Activated CD4-positive, alpha-beta T cell treated with anti-CD3 and anti-CD28 coated beads, Interleukin-2, Interleukin-6, amounts not matched to agents 100 ng/mL and 50 ng/mL, durations not matched to agents 16 hours and 8 hours (primary cell): ENCODE data around the gene INO80B.
"Not testable (repeated sequence)": the region's sequence is repeated elsewhere in the genome, so short reads cannot be mapped to it uniquely, and the experiment has no call there.

Experiments used
- DNase-seq: peaks from one replicate; pipeline ENCODE4 v3.0.0-alpha.2; 2020

Gene INO80B

DNA sequence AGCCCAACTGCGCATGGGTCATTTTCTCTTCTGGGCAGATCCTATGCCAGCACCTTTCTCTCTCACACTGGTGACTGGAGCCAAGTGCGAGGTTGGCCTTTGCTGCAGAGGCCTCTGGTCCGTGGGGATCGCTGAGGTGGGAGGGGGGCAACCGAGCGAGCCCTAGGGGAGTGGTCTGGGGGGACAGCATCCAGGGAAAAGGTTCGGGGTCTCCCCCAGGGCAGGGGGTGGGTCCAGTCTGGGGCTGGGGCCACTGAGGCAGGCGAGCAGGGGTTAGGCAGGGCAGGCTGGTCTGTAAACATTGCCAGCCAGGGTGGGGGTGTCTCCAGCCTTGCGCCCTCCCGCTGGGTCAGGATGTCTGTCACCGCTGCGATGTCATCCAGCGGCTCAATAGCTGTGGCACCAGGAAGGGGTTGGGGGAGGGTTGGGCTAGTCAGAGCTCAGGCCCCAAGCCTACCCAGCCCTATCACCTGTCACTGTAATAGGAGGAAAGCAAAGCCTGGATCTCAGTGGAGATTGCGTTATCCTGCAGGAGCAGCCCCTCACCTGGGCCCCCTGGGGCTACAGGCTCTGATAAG is 28.6 kb upstream of the INO80B start:
- DNase-seq = no peak

DNA sequence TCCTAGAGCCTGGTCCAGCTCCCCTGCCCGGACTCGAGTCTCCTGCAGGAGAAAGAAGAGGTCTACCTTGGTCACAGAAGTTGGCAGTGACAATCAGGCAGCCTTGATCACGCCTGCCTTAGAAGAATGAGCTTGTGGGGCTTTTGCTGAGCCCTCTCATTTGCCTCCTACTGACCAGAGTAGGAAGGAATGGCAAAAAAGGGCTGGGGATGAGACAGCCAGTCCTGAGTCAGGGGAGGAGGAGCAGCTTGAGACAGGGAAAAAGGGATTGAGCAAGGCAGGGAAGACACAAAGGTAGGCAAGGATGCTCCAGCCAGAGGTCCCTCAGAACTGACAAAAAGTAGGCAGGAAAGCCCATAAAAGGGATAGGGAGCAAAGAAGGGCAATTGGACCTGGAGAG is 27.3 kb upstream of the INO80B start:
- no peak for DNase-seq

DNA sequence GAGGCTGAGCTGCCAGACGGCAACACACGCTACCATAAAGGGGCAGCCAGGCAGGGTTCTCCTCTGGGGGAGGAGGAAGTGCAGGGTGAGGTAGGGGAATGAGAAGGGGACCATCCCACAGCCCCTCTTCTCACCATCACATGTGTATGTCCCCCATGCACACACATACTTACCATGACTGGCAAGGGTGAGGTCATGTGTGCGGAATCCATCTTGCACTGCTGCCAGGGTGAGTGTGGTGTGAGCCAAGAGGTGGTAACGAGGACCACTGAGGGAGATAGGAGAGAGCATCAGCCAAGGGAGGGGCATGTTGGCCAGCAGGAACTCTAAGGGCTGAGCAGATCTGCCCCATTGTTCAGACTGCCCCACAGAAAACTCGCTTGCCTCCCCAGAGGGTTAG is 26.2 kb upstream of the INO80B start:
- no peak for DNase-seq

DNA sequence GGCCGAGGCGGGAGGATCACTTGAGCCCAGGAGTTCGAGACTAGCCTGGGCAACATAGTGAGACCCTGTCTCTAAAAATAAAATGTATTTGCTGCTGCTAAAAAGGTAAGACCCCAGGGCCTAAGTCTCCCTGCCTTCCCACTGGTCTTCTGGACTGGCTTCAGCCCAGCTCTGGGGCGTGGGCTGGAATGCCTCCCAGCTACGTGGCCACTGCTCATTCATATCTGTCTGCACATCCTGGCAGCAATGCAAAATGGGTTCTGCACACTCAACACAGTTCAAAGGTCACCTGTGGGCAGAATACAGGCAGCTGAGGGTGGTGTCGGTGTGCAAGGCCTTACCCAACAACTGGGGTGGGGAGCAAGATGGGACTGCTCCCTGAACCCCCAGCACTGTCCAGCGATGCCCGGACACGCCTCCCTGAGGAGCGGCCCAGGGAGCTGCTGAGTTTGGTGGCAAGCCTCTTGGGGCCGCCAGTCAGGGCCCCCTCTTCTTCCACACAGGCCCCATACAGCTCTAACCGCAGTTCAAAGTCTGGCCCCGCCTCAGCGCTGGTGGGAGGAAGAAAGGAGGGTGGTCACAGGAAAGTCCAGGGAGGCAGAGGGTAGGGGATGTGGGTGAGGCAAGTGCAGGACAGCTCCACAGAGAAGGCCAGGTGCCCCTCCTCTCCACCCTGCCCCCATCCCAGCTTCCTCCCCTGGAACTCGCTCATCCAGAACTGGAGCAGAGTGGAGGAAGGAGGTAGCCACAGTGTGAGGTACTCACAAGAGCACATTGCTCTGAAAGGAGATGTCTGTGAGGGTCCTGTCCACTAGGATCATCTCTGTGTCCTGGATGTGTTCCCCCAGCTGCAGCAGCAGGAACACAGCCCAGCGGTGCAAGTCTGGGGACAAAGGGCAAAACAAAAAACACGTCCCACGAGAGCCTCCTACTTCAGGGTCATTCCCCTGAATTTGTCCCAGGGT is 25.1 kb upstream of the INO80B start:
- DNase-seq = no peak

DNA sequence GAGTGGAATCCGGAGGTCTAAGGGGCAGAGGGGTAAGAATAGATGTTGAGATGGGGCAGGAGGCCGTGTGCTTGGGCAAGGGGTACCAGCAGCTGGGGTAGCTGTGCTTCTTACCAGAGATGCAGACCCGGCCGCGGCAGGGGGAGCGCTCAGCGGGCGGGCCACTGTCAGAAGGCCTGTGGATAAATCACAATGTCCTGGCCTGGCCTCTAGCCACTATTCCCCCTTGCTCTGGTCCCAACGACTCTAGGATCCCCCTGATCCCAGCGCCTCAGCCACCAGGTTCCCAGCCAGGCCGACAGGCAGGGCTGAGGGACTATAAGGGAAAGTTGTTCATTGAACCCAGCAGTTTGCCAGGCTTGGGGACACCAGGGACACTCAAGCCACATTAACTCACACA is 24.4 kb upstream of the INO80B start:
- DNase-seq = no peak

DNA sequence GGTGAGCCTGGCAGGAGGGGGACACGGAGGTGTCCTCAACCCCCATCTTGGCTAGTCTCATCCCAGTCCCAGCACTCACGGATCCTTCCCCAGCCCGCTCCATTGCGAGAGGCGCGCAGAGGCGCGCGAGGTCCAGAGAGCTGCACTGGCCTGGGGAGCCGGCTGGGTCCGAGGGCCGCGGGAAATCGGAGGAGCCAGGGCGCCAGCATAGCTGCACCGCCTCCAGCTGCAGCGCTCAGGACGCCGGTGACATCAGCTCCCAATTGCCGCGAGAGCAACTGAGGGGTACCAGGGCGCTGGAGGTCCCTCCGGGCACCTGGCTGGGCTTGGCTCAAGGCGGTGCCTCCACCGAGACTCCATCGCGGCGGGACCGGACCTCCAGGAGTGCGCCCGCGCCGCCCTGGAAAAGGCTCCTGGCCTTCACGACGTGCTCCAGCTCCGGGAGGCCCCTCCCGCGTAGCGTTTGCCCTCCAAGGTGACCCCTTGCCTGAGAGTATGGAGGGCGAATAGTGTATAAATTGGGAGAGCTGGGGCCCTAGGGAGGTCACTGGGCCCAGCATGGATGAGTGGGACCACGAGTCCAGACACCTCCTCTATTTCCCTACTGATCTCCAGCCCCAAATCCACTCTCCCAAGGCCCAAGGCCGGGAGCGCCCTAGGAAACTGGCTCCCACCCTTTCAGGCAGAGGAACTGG is 18.6 kb upstream of the INO80B start:
- DNase-seq = no peak

DNA sequence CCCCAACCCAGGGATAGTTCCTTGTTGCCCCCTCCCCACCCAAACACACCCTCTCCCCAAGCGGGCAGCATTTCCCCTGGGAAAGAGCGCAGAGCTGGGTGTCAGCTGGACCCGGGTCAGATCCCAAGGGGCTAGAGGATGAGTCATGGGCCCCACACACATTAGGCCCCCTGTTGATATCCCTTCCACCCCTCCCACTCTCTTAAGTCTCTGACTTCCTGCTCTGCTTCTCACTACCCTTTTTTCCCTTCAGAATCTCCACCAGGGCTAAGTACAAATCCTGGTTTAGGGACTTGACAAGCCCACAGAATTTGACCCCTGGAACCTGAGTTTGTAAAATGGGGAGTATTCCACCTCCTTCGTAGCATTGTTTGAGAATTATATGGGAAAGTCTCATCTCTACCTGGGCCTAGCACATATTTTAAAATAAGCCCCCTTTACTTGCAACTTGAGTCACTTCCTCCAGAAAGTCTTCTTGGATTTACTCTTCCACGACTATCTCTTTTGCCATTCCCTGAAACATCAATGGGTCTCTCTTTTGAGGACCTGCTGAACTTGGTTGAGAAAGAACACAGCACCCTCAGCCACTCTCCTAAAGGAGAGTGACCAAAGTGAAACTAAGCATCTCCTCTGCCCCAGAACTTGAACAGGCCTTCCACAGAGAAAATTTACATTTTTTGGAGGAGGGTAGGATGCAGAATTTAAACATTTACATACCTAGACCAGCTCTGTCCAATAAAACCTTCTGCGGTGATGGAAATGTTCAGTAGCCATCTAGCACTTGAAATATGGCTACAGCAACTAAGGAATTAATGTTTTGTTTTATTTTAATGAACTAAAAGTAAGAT is 17.8 kb upstream of the INO80B start:
- DNase-seq = no peak

DNA sequence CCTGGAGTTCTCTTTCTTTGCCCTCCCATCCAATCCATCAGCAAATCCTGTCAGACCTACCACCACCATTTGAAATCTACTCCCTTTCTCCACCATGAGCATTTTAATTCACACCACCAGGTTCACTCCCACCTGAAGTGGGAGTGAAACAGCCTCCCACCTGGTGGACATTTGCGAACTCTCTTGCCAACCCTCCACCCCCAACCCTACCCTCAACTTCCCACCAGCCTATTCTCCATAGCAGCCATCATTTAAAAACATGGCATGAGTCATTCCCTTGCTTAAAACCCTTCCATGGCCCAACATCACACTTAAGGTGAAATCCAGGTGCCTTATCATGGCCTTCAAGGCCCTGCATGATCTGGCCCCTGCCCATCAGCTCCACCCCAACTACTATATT is 16.6 kb upstream of the INO80B start:
- DNase-seq = no peak

DNA sequence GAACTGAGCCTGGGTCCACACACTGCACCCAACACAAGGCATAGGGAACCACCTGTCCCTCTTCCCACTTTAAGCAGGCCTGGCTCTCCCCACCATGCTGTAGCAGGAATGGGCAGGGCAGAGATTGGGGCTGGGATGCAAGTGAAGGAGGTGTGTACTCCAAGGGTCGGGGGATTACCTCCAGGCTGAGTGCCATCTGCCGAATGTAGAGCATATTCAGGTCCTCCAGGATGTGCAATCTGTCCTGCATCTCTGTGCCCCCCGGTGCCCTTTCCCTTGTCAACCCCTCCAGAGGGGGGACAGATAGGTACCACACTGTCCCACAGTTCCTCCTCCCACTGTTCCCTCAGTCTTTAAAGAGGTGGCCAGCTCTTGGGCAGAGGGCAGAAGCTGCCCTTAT is 15.5 kb upstream of the INO80B start:
- DNase-seq = no peak

DNA sequence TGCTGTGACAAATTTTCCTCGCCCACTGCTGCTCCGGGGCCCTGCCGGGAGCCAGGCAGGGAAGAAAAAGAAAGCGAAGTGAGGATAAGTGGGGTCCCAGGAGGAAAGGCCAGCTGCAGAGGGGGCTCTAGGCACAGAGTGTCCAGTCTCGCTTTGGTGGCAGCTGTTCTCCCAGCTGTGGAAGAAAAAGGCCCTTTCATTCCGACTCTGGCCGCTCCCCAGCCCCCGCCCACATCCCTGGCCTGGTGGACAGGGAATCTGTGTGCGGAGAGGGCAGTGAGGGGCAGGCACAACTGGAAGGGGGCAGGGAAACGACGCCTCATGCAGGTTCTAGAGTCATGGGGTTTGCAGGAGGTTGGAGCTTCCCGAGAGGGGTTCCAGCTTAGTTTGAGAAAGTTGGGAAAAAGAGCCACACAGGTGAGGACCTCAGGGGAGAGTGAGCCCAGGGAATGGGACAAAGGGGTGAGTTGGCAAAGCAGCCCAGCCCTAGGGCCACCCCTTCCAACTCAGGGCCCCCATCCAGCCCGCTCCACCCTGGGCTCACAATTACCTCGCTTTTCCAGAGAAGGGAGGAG is 15.0 kb upstream of the INO80B start:
- no peak for DNase-seq

DNA sequence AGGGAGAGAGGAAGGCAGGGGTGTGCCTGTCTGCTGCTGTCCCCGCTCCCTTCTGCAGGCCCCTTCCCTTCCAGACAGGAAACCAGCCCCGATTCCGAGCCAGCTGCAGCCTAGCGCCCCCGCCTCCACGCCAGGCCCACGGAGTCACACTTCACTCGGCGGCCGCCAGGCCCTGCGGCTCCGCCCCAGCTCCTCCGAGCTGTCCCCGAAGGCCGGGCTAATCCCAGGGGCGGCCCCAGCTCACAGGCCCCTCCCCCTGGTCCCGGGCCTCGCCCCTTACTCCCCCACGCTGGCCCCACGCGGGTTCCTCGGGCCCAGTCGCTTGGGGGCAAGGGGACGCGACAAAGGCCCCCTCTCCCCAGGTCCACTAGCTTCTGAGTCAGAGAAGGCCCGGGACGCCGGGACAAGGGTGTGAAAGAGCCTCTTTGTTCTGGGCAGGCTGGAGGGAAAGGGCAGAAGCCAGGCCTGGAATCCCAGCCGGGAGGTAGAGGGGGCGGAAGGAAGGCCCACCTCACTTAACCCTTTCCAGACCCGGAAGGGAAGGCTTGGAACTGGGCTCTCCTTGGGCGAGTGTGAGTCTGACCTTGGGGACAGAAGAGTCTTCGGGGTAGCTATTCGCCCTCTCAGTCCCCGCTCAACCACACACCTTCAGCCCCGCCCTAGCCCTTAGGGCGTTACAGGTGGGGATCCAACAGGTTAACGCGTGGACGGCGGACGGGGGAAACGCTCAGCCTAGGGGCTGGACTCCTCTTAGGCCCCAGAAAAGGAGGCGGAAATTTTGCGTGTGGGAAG is 14.3 kb upstream of the INO80B start:
- DNase-seq = peak; percentile 51

DNA sequence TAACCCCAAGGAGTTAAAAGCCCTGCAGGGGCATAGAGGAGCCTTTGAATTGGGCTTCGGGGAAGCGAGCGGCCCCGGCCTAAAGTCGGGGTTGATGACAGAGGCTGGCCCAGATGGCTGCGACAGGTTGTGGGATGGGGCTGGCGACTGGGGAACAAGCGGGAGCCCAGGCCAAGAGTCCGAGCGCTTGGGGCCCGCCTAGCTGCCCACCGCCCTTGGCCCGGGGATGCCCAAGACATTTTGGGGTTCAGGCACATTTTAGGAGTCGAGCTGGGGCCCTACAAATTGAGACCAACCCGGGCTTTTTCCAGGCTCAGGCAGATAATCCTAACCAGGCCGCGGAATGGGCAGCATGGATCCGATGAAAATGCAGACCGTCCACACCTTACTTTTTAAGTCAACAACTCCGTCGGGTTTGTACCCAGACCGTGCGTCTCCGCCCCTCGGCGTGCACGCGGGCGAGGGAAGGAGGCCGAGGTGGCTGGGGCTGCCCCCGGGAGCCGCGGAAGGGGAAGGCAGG is 13.7 kb upstream of the INO80B start:
- no peak for DNase-seq

DNA sequence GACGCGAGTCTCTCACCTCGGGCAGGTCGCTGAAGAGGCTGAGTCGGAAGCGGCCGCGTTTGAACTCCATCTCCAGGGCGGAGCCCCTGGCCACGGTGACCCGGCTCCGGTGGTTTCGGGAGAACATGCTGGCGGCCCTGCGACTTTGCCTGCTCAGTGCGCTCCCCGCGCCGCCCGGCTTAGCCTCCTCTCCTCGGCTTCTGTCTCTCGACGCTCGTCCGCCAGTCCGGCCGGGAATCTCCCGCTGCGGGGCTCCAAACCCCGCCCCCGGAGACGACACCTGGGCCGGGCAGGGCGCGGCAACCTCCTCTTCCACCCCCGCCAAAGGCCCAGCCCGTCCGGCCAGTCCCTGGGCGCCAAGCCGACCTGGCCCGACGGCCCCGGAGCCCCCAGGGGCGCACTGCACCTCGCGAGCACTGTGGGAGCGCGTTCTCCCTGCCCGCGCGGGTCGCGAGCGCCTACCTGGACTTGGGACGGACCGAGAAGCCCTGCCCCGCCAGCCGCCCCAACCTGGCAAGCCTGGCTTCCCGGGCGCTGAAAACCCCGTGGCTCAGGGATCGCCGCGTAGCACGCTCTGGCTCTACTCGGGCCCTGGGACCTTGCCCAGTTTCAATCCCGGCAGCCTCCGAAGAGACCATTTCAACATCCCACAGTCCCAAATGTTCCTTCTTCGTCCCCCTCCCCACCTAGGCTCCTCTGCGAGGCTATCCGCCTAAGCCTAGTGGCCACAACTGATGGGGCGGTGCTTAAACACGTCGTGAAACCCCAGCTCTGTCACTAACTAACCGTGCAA is 13.0 kb upstream of the INO80B start, which contains the start of gene RTKN:
Gene RTKN, minus strand, starts transcription at position 248 of the 793 bp plus-strand sequence. Its CDS starts 121 bp downstream, at position 127.
- no peak for DNase-seq

DNA sequence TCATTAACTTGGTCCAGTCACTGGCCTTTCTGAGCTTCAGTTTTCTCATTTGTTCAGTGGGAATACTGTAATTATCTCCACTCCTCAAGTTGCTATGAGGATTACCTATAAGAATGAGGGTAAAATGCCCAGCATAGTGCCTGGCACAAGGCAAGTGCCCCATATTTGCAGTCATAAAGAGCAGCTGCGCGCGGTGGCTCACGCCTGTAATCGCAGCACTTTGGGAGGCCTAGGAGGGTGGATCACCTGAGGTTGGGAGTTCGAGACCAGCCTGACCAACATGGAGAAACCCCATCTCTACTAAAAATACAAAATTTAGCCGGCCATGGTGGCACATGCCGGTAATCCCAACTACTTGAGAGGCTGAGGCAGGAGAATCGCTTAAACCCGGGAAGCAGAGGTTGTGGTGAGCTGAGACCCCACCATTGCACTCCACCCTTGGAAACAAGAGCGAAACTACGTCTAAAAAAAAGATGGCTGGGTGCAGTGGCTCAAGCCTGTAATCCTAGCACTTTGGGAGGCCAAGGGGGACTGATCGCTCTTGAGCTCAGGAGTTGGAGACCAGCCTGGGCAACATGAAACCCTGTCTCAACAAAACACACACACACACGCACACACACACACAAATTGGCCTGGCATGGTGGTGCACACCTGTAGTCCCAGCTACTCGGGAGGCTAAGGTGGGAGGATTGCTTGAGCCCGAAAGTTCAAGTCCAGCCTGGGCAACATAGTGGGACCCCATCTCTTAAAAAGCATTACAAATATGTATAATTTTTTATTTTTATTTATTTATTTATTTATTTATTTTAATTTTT is 12.2 kb upstream of the INO80B start:
- not testable (repeated sequence) for DNase-seq

DNA sequence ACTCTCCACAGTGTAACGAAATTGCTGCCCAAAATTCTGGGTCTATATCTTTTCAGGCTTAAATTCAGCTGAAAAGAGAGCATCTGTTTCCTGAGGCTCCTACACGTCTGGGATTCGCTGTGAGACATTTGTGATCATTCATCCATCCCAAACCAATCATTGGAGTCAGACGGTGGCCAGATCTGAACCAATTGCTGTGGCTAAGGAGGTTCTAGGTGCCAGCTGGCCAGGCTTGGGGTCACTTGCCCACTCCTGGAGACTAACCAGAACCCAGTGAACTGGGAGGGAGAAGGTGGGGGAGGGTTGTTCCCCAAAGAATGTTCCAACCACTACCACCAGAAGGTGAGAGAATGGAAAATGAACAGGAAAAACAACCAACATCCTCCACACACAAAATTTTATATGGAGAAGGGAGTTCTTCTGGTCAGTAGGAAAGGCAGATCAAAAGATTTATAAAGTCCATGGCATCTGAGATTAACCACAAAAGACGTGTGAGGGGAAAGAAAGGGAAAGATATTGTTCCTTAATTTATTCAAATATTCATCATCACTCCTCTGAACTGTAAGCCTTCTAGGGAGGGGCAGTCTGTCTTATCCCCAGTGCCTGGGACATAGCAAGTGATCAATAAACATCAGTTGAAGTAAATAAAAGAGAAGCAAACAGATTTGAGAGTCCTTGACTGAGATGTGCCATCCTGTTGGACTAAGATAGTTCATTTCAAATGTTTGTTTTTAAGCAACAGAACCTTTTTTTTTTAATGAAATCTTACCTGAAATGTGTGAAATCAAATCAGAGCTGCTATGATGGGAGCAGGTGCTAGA is 10.2 kb upstream of the INO80B start:
- DNase-seq = no peak

DNA sequence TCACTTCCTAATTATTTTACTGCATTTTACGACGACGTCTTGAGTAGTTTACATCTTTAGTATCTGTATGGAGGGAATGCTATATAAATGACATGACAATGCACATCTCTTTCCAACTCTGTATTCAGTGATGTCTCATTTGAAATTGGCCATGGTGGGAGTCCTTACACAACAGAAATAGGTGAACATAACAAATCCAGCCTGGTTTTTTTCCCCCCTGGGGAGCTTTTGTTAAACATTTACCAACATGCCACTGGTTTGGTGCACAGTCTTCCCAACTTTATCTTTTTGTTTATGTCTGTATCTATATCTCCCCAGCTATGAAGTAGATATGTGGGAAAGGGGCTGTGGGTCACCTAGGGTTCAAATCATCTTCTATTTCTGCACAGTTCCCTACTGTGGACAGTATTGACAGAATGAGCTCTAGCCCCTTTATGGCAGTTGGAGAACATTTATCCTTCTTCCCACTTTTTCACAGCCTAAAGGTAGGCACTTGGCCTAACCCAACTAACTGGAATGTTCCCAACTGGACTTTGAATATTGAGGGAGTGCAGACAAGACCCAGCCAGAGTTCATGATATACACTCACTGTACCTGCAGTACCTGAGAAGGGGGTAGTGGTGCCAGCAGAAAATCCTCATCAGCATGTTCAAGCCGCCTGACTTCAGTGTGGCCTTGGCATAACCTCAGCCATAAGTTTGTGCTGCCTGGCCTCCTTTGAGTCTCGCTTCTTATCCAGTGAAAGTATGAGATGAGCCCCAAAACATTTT is 7.5 kb upstream of the INO80B start:
- DNase-seq = no peak

DNA sequence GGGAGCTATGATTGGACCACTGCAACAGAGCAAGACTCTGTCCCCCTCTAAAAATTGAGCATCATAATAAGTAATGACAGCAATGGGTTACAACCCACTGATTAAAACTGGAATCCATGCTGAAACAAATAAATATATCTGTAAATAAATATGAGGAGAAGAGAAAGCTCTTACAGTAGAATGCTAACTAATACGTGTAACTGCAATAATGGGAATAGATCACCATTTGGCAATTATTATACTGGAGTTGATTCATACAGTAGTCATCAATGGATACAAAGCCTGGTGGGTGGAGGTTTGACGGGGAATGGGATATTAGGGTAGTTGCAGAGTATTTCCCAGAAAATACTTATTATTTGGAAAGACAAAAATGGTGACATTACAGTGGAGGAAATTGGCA is 6.1 kb upstream of the INO80B start:
- no peak for DNase-seq
